Loucy (cell line): ENCODE measurements around the gene LDB3.

Experiments
- H2AFZ ChIP-seq: fragments of 200-600 bp; sonication (generic); 2 replicates; pipeline ENCODE4 v1.6.0; 2016; ENCODE audit warnings: antibody characterized with exemption, mild to moderate bottlenecking, low read length, moderate library complexity
- H3F3A ChIP-seq: fragments of 200-600 bp; 2 replicates; pipeline ENCODE4 v1.6.0; 2016; ENCODE audit warnings: antibody characterized with exemption, low read depth, mild to moderate bottlenecking
- H3K27me3 ChIP-seq: fragments of 200-600 bp; sonication (generic); 2 replicates; pipeline ENCODE4 v1.6.1; 2014; ENCODE audit warnings: low read length, mild to moderate bottlenecking; ENCODE audit not compliant: insufficient read depth, poor library complexity, severe bottlenecking
- H3K36me3 ChIP-seq: fragments of 200-600 bp; sonication (generic); 2 replicates; pipeline ENCODE4 v1.6.1; 2016; ENCODE audit warnings: low read length; ENCODE audit not compliant: insufficient read depth
- H3K4me1 ChIP-seq: fragments of 200-600 bp; sonication (generic); 2 replicates; pipeline ENCODE4 v1.5.1; 2014; ENCODE audit warnings: low read length, mild to moderate bottlenecking; ENCODE audit not compliant: insufficient read depth, poor library complexity, severe bottlenecking
- H3K4me2 ChIP-seq: fragments of 200-600 bp; sonication (generic); 2 replicates; pipeline ENCODE4 v1.6.0; 2014; ENCODE audit warnings: antibody characterized with exemption, low read length, low read depth, mild to moderate bottlenecking; ENCODE audit not compliant: poor library complexity, severe bottlenecking
- H3K4me3 ChIP-seq: fragments of 200-600 bp; sonication (generic); 2 replicates; pipeline ENCODE4 v1.5.1; 2014; ENCODE audit warnings: low read length, mild to moderate bottlenecking, mixed read lengths; ENCODE audit not compliant: poor library complexity, severe bottlenecking
- H3K79me2 ChIP-seq: fragments of 200-600 bp; sonication (generic); 2 replicates; pipeline ENCODE4 v1.6.1; 2014; ENCODE audit warnings: low read length; ENCODE audit not compliant: insufficient read depth
- H3K9ac ChIP-seq: fragments of 200-600 bp; sonication (generic); 2 replicates; pipeline ENCODE4 v1.6.0; 2014; ENCODE audit warnings: mild to moderate bottlenecking, low read depth, low read length, moderate library complexity; ENCODE audit not compliant: poor library complexity, severe bottlenecking
- H3K9me2 ChIP-seq: fragments of 200-600 bp; sonication (generic); replicated peaks from 2 replicates; pipeline ENCODE4 v1.6.1; 2016; ENCODE audit warnings: low read depth, low read length, mixed read lengths
- H3K9me3 ChIP-seq: fragments of 200-600 bp; sonication (generic); 2 replicates; pipeline ENCODE4 v1.6.1; 2014; ENCODE audit warnings: mild to moderate bottlenecking, antibody characterized with exemption, low read length, low read depth; ENCODE audit not compliant: insufficient read depth
- H4K20me1 ChIP-seq: fragments of 200-600 bp; sonication (generic); 2 replicates; pipeline ENCODE4 v1.6.0; 2014; ENCODE audit warnings: antibody characterized with exemption, low read length, mild to moderate bottlenecking; ENCODE audit not compliant: insufficient read depth, poor library complexity, severe bottlenecking
- CTCF ChIP-seq: fragments of 200-600 bp; sonication (generic); conservative IDR thresholded peaks from 2 replicates; pipeline ENCODE4 v1.5.1; 2014; ENCODE audit warnings: mild to moderate bottlenecking, antibody characterized with exemption, low read length
- EZH2phosphoT487 ChIP-seq: fragments of 200-600 bp; IDR thresholded peaks from 2 replicates; pipeline ENCODE4 v1.6.1; 2018; ENCODE audit warnings: antibody characterized with exemption, mild to moderate bottlenecking, moderate library complexity, borderline replicate concordance

Gene LDB3

GRCh38 chr10:86688398-86688921 is 20.1 kb downstream of the LDB3 start:
- TF ChIP-seq CTCF, result peak; percentile 78
- TF ChIP-seq EZH2phosphoT487, result no peak
- no peaks in the 10 kb centered on the region for H3K9me3 ChIP-seq
- no peak overlapping the region for H3K4me2 ChIP-seq
- H3F3A ChIP-seq, result no peaks in the 10 kb centered on the region
- no peaks in the 10 kb centered on the region for H3K36me3 ChIP-seq
- H3K79me2 ChIP-seq, result no peaks in the 10 kb centered on the region
- H3K27me3 ChIP-seq, result no peaks in the 10 kb centered on the region
- no peaks in the 10 kb centered on the region for H3K9me2 ChIP-seq
- no peak overlapping the region for H2AFZ ChIP-seq
- no peaks in the 10 kb centered on the region for H4K20me1 ChIP-seq
- no peak overlapping the region for H3K4me3 ChIP-seq
- H3K4me1 ChIP-seq, result no peaks in the 10 kb centered on the region
- no peak overlapping the region for H3K9ac ChIP-seq

GRCh38 chr10:86689146-86689545 is 20.8 kb downstream of the LDB3 start:
- Histone ChIP-seq H3K9me3 (no peaks in the 10 kb centered on the region), H3K36me3 (no peaks in the 10 kb centered on the region), H3K9ac (no peak overlapping the region), H3K9me2 (no peaks in the 10 kb centered on the region), H3K4me3 (no peak overlapping the region), H3K79me2 (no peaks in the 10 kb centered on the region), H3K27me3 (no peaks in the 10 kb centered on the region), H3F3A (no peaks in the 10 kb centered on the region), H3K4me2 (no peak overlapping the region), H3K4me1 (no peaks in the 10 kb centered on the region), H4K20me1 (no peaks in the 10 kb centered on the region), H2AFZ (no peak overlapping the region)
- TF ChIP-seq CTCF, result no peak
- no peak for TF ChIP-seq EZH2phosphoT487

- no peaks in the 10 kb centered on the region for H3K9me3 ChIP-seq
- no peak overlapping the region for H3K4me3 ChIP-seq
- H3K9ac ChIP-seq, result no peak overlapping the region
- no peaks in the 10 kb centered on the region for H3K36me3 ChIP-seq
- no peaks in the 10 kb centered on the region for H4K20me1 ChIP-seq
- no peak for TF ChIP-seq EZH2phosphoT487
- no peak for TF ChIP-seq CTCF
- H3F3A ChIP-seq, result no peaks in the 10 kb centered on the region
- no peak overlapping the region for H2AFZ ChIP-seq
- H3K27me3 ChIP-seq, result no peaks in the 10 kb centered on the region
- no peaks in the 10 kb centered on the region for H3K4me1 ChIP-seq
- no peak overlapping the region for H3K4me2 ChIP-seq
- no peaks in the 10 kb centered on the region for H3K79me2 ChIP-seq
- no peaks in the 10 kb centered on the region for H3K9me2 ChIP-seq
Observed at GRCh38 chr10:86690231-86690630, 21.9 kb downstream of the LDB3 start.
